ENCODE measurements around the gene CCDC60.

The CCDC60 gene

GRCh38 chr12:119565404-119565803, 230.9 kb downstream of the CCDC60 start:
- no peak for DNase-seq

- no peak for DNase-seq
These were observed 236.2 kb downstream of the CCDC60 start for GRCh38 chr12:119570771-119571170.

- no peak for DNase-seq
These were observed 238.6 kb downstream of the CCDC60 start for GRCh38 chr12:119573086-119573485.

DNA sequence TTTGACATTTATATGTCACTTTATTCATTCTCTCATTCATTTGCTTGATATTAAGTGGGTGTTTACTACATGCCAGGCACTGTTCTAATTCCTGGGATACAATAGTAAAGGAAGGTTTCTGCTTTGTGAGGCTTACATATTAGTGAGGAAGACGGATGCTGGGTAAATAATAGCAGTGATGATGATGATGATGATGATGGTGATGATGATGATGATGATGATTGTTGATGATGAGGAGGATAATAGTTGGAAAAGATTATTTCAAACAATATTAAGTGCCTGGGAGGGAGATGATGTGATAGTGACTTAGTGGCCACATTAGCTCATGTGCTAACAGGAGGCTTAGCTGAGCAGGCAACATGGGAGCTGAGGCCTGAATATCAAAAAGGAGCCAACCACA, 239.7 kb downstream of the CCDC60 start:
- DNase-seq, result no peak

DNA sequence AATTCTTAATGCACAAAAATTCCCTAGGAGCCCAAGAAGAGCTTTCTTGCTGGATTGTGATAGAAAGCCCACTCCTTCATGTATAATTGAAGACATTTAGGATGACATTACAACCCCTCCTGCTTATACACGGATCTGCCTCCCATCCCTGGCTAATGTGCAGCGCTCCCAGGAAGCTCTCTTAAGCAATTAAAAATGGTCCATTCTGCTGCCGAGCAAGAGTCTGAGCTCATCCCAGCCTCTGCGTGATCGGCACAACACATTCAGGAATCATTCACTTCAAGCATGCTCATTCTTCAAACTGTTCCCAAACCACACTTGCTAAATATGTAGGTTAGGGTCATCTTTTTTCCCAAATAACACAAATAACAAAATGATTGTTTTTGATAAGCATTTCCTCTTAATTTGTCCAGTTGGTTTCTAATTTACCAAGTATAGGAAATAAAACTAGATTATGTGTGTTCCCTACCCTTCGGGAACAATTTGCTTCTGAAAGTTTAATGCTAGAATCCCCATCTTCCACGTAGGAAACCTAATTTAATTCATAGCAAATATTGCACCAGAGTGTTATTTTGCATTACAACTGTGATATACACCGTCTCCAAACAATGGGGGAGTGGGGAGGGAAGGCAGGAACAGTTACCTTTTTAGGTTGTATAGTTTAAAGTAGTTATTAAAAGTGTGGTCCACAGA, 241.7 kb downstream of the CCDC60 start:
- no peak for DNase-seq

GRCh38 chr12:119576915-119577314, 242.4 kb downstream of the CCDC60 start:
- DNase-seq, result no peak

DNA sequence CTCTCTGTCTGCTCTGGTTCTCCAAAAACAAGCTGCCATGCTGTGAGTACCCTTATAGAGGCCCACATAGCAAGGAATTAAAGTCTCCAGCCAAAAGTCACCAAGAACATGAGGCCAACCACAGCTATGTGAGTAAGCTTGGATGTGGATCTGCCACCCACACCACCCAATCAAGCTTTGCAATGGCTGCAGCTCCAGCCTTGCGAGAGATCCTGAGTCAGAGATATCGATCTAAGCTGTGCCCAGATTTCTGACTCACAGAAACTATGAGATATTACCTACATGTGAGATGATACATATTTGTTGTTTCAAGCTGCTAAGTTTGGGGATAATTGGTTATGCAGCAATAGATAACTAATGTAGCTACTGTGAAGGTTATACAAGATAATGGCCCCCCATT, 243.6 kb downstream of the CCDC60 start:
- no peak for DNase-seq

- no peak for DNase-seq
These were observed 254.6 kb downstream of the CCDC60 start for GRCh38 chr12:119589097-119589496.

- no peak for DNase-seq
These were observed 255.1 kb downstream of the CCDC60 start for GRCh38 chr12:119589634-119590033.
